ENCODE data around the gene NBEAL2.
"Not testable (repeated sequence)": the region's sequence is repeated elsewhere in the genome, so short reads cannot be mapped to it uniquely, and the experiment has no call there.

NBEAL2 gene

GRCh38 chr3:46959161-46959511 is 20.3 kb upstream of the NBEAL2 start:
- DNase-seq (ENCODE audit: extremely low read depth in 1 of 2, low read depth in 1 of 2), result no peak

- no peak for DNase-seq (ENCODE audit: extremely low read depth in 1 of 2, low read depth in 1 of 2)
Measured at GRCh38 chr3:46960081-46960701, 19.3 kb upstream of the NBEAL2 start.

DNA sequence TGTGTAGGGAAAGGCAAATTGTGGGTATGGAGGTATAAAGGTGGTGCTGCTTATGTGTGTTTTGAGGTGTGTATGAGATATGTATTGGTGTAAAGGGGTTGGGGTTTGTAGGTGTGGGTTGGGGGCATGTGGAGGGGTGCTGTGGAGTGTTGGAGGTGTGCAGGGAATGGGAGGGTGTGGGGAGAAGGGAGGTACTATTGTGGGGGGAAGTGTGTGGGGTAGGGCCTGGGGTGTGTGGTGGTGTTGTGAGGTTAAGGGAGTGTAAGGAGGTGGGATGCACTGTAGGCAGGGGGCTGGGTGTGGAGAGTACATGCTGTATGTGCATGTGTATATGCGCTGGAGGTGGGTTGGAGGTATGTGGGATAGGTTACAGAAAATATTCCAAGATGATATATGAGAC is 18.6 kb upstream of the NBEAL2 start:
- DNase-seq (ENCODE audit: extremely low read depth in 1 of 2, low read depth in 1 of 2), result no peak

DNA sequence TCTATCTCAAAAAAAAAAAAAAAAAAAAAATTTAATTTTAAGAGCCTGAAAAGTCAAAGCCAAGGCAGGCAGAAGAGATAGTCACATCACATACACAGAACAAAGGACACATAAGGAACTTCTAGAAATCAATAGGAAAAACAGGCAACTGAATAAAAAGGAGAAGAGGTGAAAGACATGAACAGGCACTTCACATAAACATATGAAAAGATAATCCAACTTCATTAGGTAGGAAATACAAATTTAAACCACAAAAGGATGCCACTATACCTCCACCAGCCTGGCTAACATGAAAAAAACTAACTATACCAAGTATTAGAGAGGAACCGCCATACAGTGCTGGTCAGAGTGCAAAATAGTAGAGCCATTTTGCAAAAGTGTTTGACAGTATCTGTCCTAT is 17.0 kb upstream of the NBEAL2 start:
- no peak for DNase-seq (ENCODE audit: extremely low read depth in 1 of 2, low read depth in 1 of 2)

GRCh38 chr3:46962990-46963389 is 16.5 kb upstream of the NBEAL2 start:
- no peak for DNase-seq (ENCODE audit: extremely low read depth in 1 of 2, low read depth in 1 of 2)

GRCh38 chr3:46964038-46964590 is 15.4 kb upstream of the NBEAL2 start:
- DNase-seq (ENCODE audit: extremely low read depth in 1 of 2, low read depth in 1 of 2), result not testable (repeated sequence)

DNA sequence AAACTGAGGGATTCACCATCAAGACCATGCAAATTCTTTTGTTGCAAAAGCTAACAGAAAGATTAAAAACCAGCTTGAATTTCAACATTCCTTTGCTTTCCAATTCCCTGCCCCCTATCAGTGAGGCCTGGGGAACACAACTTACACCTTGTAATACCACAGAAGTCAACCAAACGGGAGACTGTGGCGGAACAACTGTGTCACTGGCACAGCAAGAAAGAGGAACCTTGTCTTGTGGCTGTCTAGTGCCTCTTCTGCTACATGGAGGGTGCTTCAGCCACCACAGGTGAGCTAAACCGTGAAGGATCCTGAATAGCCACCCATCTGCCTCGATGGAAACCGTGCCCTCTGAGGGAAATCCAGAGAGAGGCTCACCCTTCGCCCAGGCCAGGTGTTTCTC is 14.3 kb upstream of the NBEAL2 start:
- no peak for DNase-seq (ENCODE audit: extremely low read depth in 1 of 2, low read depth in 1 of 2)

- DNase-seq (ENCODE audit: extremely low read depth in 1 of 2, low read depth in 1 of 2), result no peak
Measured at GRCh38 chr3:46966811-46967210, 12.7 kb upstream of the NBEAL2 start.

DNA sequence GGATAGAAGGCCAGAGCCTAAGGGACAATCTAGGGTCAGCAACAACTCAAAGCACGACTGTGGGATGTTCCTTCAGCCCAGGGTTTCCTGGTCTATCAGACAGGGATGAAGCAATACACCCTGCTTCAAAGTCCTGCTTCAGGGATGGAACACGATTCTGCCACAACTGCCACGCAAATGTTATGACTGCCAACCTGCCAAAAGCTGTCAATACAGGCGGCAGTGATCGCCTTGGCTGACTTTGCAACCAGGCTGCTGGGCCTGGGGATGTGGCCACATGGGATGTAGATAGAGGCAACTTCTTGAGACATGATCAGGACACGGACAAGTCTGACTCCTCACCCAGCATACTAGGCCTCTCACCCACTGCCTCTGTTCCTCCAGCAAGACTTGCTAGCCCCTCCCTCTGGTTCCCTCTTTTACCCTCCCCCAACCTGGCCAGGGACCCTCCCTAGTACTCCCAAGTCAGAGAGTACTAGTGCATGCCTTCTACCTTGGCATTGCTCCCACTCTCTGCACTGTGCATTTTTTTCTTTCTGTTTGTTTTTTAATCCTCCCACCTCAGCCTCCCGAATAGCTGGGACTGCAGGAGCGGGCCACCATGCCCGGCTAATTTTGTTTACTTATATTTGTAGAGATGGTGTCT is 10.6 kb upstream of the NBEAL2 start:
- DNase-seq (ENCODE audit: extremely low read depth in 1 of 2, low read depth in 1 of 2), result no peak

DNA sequence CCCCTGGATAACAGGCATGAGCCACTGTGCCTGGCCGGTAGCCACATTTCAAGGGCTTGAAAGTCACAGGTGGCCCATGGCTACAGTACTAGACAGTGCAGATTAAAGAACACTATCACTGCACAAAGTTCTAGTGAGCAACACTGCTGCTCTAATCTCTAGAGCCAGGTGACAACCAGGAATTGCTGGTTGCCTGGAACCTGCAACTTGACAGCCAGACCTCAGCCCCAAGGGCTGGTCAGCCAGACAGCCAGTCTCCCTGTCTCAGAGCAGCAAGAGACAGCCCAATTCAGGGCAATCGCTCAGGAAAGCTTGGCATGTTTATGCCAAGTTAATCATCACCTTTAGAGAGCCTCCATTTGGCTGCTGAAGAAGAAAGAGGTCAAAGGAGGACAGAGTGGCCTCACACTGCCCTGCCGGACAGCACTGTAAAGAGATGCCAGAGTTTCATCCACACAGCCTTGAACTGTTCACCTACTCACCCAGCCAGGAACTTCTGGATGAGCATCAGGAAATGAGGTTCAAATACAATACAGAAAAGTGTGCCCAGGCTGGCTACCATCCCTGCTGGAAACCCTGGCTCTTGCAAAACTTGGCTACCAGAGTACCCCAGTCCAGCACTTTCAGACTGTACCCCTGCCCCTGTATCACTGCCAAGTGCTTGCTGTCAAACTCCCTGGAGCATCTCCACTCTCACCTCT is 8.9 kb upstream of the NBEAL2 start:
- DNase-seq (ENCODE audit: extremely low read depth in 1 of 2, low read depth in 1 of 2), result no peak

GRCh38 chr3:46971151-46971550 is 8.3 kb upstream of the NBEAL2 start:
- DNase-seq (ENCODE audit: extremely low read depth in 1 of 2, low read depth in 1 of 2), result no peak

GRCh38 chr3:46971742-46972141 is 7.7 kb upstream of the NBEAL2 start:
- no peak for DNase-seq (ENCODE audit: extremely low read depth in 1 of 2, low read depth in 1 of 2)

DNA sequence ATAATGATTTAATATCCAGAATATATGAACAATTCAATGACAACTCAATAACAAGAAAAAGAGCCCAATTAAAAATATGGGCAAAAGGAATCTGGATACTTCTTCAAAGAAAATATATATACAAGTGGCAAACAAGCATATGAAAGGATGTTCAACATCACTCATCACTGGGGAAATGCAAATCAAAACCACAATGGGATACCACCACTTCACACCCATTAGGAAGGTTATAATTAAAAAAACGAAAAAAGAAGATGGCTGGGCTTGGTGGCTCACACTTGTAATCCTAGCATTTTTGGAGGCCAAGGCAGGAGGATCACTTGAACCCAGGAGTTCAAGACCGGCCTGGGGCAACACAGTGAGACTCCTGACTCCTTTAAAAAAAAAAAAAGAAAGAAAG is 7.1 kb upstream of the NBEAL2 start:
- DNase-seq (ENCODE audit: extremely low read depth in 1 of 2, low read depth in 1 of 2), result no peak

- no peak for DNase-seq (ENCODE audit: extremely low read depth in 1 of 2, low read depth in 1 of 2)
Measured at GRCh38 chr3:46974421-46975171, 4.9 kb upstream of the NBEAL2 start.

- DNase-seq (ENCODE audit: extremely low read depth in 1 of 2, low read depth in 1 of 2), result peak; percentile 79 to 93
Measured at GRCh38 chr3:46976326-46977190, 2.9 kb upstream of the NBEAL2 start, which contains the start of gene CCDC12. Gene CCDC12, minus strand, starts transcription at chr3:46976745. Its CDS starts 13 bp downstream, at chr3:46976732.

GRCh38 chr3:46977811-46978195 is 1.7 kb upstream of the NBEAL2 start:
- no peak for DNase-seq (ENCODE audit: extremely low read depth in 1 of 2, low read depth in 1 of 2)

GRCh38 chr3:46978381-46978780 is 1.1 kb upstream of the NBEAL2 start:
- no peak for DNase-seq (ENCODE audit: extremely low read depth in 1 of 2, low read depth in 1 of 2)

- DNase-seq (ENCODE audit: extremely low read depth in 1 of 2, low read depth in 1 of 2), result no peak
Measured at GRCh38 chr3:46979958-46980497, 562 bp downstream of the NBEAL2 start.

- no peak for DNase-seq (ENCODE audit: extremely low read depth in 1 of 2, low read depth in 1 of 2)
Measured at GRCh38 chr3:46981932-46982471, 2.5 kb downstream of the NBEAL2 start.

GRCh38 chr3:46982546-46982945 is 3.1 kb downstream of the NBEAL2 start:
- no peak for DNase-seq (ENCODE audit: extremely low read depth in 1 of 2, low read depth in 1 of 2)
